Body of pancreas (tissue), 4 donors: Measurements from ENCODE around the gene BBOF1. TPM values are rescaled to one million over a fixed set of nuclear protein-coding genes. Genes with fewer than 3 reads are reported as not detected.

Source experiments
- ATAC-seq: fragments of 150-250 bp; one replicate; pipeline ENCODE4 v1.9.1; 2016
- DNase-seq, 4 donors: peaks; one replicate each; pipeline ENCODE4 v3.0.0-alpha.2; 2019
- H3K27ac ChIP-seq, 4 donors: fragments of 200-600 bp; sonication (generic); 1 replicate in 3 of 4; 2 replicates in 1 of 4; pipeline versions ENCODE4 v1.5.1 to v1.6.1; 2016 to 2019; ENCODE audit warnings: mild to moderate bottlenecking in 1 of 4, mixed read lengths in 1 of 4, moderate library complexity in 1 of 4
- H3K27me3 ChIP-seq, 2 donors: fragments of 200-600 bp; sonication (generic); one replicate each; pipeline ENCODE4 v1.6.0; 2016; ENCODE audit warnings: mild to moderate bottlenecking in 1 of 2
- H3K36me3 ChIP-seq, 2 donors: fragments of 200-600 bp; sonication (generic); replicated peaks in 1 of 2; 2 replicates each; pipeline ENCODE4 v1.5.1; 2016; ENCODE audit warnings: low read depth in 2 of 2; ENCODE audit not compliant: insufficient read depth in 1 of 2
- H3K4me1 ChIP-seq: fragments of 200-600 bp; sonication (generic); one replicate; pipeline ENCODE4 v1.6.0; 2016
- H3K4me3 ChIP-seq, 2 donors: fragments of 200-600 bp; sonication (generic); 1 replicate in 1 of 2; 2 replicates in 1 of 2; pipeline ENCODE4 v1.5.1; 2016 to 2019
- H3K9me3 ChIP-seq, 3 donors: fragments of 200-600 bp; sonication (generic); 1 replicate in 2 of 3; 2 replicates in 1 of 3; pipeline ENCODE4 v1.5.1; 2016
- CTCF ChIP-seq, 7 experiments: fragments of 450-650 bp in 4 of 7; fragments of 200-600 bp in 3 of 7; sonication (generic) in 3 of 7; IDR thresholded peaks; one replicate each; pipeline ENCODE4 v1.5.1; 2016 to 2019; ENCODE audit warnings: antibody characterized with exemption in 7 of 7
- POLR2A ChIP-seq, 3 donors: fragments of 450-650 bp; IDR thresholded peaks; one replicate each; pipeline ENCODE4 v1.6.1; 2016; ENCODE audit warnings: antibody characterized with exemption in 3 of 3, mild to moderate bottlenecking in 2 of 3
- WGBS, 2 donors: methylation state at CpG; one replicate each; pipeline ENCODE4 v1.1.5; 2017; 5-methylcytosine and 5-hydroxymethylcytosine counted together
- intact Hi-C: fragments of 100-400 bp; cut with DNase I; formaldehyde crosslinking; loops from one replicate; pipeline ENCODE4 v1.15.1; 2023
- total RNA-seq, 2 donors: library from RNA; depleted of rRNA; stranded (reverse); fragments of >200 nt; gene quantifications; one replicate each; pipeline ENCODE4 v1.1.0, GENCODE V29; 2016

BBOF1 gene
- total RNA-seq, 2 donors from 2014 or later, result 1.6 to 2.9 TPM

DNA sequence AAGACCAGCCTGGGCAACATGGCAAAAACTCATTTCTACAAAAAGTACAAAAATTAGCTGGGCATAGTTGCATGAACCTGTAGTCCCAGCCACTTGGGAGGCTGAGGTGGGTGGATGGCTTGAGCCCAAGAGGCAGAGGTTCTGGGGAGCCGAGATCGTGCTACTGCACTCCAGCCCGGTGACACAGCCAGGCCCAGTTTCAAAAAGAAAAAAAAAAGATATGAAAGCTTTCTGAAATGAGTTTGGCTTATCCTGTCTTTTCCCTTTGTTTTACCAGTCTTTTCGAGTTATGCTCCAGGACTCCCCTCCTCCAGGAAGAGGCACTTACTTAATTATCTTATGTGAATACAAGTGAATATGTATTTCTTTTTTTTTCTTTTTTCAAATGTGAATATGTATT is 3.2 kb downstream of the BBOF1 start:
- Histone ChIP-seq H3K27me3 (no peaks in the 10 kb centered on the region), H3K36me3 (no peaks in the 10 kb centered on the region), H3K4me3 (no peak overlapping the region), H3K9me3 (no peaks in the 10 kb centered on the region), H3K4me1 (peaks cover 15% of the 10 kb centered on the region), H3K27ac (no peak overlapping the region)
- no peak for TF ChIP-seq CTCF (IDR thresholded peaks at IDR 0.05)
- TF ChIP-seq POLR2A (IDR thresholded peaks at IDR 0.05), result no peak
- ATAC-seq (no peak), DNase-seq (no peak)
- intact Hi-C loops, result no loop called here
- 93% methylated on average over 4 of the region's 4 CpGs for WGBS, 2 donors

DNA sequence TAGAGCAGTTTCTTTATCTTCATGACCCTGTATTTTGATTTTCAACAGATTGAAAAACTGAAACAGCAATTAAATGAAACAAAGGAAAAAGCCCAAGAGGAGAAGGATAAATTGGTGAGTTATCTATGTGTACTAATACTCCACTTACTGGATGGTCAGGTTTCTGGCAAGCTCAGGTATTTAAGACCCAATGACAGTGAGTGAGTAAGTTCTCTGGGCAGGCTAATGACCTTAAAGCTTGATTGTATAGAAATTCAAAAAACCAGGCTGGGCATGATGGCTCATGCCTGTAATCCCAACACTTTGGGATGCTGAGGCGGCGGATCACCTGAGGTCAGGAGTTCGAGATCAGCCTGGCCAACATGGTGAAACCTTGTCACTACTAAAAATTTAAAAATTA is 10.0 kb downstream of the BBOF1 start:
- no peaks in the 10 kb centered on the region for H3K36me3 ChIP-seq
- no peak for ATAC-seq
- no peaks in the 10 kb centered on the region for H3K4me1 ChIP-seq
- WGBS, 2 donors, result 95 to 97% methylated on average over 3 of the region's 3 CpGs
- H3K4me3 ChIP-seq, result no peak overlapping the region
- no peaks in the 10 kb centered on the region for H3K9me3 ChIP-seq
- intact Hi-C loops, result no loop called here
- H3K27me3 ChIP-seq, result no peaks in the 10 kb centered on the region
- DNase-seq, result no peak
- TF ChIP-seq CTCF (IDR thresholded peaks at IDR 0.05) (no peak), POLR2A (IDR thresholded peaks at IDR 0.05) (no peak)
- no peak overlapping the region for H3K27ac ChIP-seq

DNA sequence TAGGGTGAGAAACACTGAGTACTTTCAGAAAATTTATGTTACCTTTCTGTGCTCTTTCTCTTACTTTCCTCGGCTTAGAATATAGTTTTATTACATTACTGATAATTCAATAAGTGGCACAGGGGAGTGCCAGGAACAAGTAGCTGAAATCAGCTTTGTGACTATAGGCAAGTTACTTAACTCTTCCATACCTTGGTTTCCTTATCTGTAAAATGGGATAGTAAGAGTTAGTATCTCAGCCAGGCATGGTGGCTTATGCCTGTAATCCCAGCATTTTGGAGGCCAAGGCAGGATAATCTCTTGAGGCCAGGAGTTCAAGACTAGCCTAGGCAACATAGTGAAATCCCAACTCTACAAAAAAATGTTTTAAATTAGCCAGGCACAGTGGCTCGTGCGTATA is 15.4 kb downstream of the BBOF1 start:
- intact Hi-C loops, result loop anchor here (10.0 kb wide), 1 partner anchor 310 kb away; no protein-coding TSS in a partner anchor
- DNase-seq (no peak), ATAC-seq (no peak)
- no peak overlapping the region for H3K4me3 ChIP-seq
- H3K27ac ChIP-seq, result no peak overlapping the region
- H3K9me3 ChIP-seq, result no peaks in the 10 kb centered on the region
- no peaks in the 10 kb centered on the region for H3K36me3 ChIP-seq
- 83 to 85% methylated on average over 3 of the region's 3 CpGs for WGBS, 2 donors
- H3K4me1 ChIP-seq, result no peaks in the 10 kb centered on the region
- no peaks in the 10 kb centered on the region for H3K27me3 ChIP-seq
- TF ChIP-seq CTCF (IDR thresholded peaks at IDR 0.05), result no peak
- no peak for TF ChIP-seq POLR2A (IDR thresholded peaks at IDR 0.05)

GRCh38 chr14:74035556-74035955 is 16.4 kb downstream of the BBOF1 start:
- DNase-seq, result no peak
- WGBS, 2 donors, result 71 to 94% methylated on average over 4 of the region's 4 CpGs
- ATAC-seq, result no peak

More at GRCh38 chr14:74035556-74035955, 16.4 kb downstream of the BBOF1 start:
- intact Hi-C loops, result loop anchor here (10.0 kb wide), 1 partner anchor 311 kb away; no protein-coding TSS in a partner anchor
- no peaks in the 10 kb centered on the region for H3K36me3 ChIP-seq
- H3K9me3 ChIP-seq, result no peaks in the 10 kb centered on the region
- no peak overlapping the region for H3K4me3 ChIP-seq
- no peaks in the 10 kb centered on the region for H3K27me3 ChIP-seq
- no peak for TF ChIP-seq CTCF (IDR thresholded peaks at IDR 0.05)
- no peaks in the 10 kb centered on the region for H3K4me1 ChIP-seq
- H3K27ac ChIP-seq, result no peak overlapping the region
